HK-2 (cell line): ENCODE data around the gene ABCC6.

Experiments used
- DNase-seq: peaks from one replicate; pipeline ENCODE4 v3.0.0-alpha.2; 2018; ENCODE audit not compliant: unreplicated experiment

Gene ABCC6

GRCh38 chr16:16141784-16142396 lies 81.4 kb downstream of the ABCC6 start:
- no peak for DNase-seq

DNA sequence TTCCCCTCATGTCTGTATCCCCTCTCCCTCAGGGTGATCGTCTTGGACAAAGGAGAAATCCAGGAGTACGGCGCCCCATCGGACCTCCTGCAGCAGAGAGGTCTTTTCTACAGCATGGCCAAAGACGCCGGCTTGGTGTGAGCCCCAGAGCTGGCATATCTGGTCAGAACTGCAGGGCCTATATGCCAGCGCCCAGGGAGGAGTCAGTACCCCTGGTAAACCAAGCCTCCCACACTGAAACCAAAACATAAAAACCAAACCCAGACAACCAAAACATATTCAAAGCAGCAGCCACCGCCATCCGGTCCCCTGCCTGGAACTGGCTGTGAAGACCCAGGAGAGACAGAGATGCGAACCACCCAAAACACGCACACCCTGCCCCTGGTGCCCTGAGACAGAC lies 82.2 kb downstream of the ABCC6 start:
- DNase-seq: no peak

GRCh38 chr16:16140537-16140936 lies 82.8 kb downstream of the ABCC6 start:
- no peak for DNase-seq

- DNase-seq: no peak
Observed at GRCh38 chr16:16139806-16140205, 83.5 kb downstream of the ABCC6 start.

DNA sequence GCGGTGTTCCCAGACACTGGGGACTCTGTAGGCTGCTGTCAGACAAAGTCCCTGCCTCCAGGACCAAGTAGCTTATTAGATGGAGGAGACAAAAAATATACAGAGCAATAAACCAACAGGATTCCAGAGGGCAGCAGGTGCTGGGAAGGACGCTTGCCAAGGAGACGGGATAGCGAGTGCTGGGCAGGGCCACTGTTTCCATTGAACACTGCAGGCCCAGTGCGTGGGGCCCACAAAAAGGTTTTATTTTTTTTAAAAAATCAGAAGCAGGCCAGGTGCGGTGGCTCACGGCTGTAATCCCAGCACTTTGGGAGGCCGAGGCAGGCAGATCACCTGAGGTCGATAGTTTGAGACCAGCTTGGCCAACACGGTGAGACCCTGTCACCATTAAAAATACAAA lies 84.2 kb downstream of the ABCC6 start:
- DNase-seq: no peak

DNA sequence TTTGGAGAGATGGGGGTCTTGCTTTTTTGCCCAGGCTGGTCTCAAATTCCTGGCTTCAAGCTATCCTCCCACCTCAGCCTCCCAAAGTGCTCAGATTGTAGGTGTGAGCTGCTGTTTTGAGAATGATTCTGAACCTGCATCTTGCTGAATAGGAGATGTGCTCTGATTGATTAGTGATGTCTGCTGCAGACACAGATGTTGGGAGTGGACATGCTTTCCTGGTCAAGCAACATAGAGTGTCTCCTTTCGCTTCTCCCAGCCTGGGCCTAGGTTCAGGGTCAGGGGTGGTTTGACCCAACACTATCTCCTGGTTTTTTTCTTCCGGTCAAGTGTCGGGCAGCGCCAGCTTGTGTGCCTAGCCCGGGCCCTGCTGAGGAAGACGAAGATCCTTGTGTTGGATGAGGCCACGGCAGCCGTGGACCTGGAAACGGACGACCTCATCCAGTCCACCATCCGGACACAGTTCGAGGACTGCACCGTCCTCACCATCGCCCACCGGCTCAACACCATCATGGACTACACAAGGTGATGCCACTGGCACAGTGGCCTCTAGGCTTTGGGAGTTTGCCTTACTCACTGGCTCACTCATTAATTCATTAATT lies 85.2 kb downstream of the ABCC6 start:
- no peak for DNase-seq

GRCh38 chr16:16137110-16137509 lies 86.2 kb downstream of the ABCC6 start:
- DNase-seq: no peak

GRCh38 chr16:16136588-16136987 lies 86.7 kb downstream of the ABCC6 start:
- no peak for DNase-seq

DNA sequence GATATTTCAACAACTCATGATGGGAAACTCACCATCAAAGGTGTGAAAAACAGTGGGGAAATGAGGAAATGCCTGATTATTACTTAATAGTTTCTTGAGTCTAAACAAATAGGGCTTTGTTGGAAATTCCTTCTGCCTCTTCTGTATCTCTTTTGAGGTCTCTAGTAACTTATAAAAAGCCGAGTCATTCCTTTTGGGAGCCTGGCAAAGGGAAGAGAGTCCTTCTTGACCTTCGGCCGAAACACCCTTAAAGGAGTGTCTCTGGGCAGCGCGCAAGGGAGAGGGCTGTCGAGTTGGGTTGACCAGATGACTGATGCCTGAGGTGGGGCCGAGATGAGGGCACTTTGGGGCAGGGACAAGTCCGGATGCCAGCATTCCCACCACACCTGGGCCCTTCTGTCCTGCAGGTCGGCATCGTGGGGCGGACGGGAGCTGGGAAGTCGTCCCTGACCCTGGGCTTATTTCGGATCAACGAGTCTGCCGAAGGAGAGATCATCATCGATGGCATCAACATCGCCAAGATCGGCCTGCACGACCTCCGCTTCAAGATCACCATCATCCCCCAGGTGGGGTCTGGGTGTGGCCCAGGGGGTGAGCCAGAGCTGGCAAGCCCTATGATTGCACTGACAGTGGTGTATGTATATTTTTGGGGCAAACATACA lies 89.2 kb downstream of the ABCC6 start:
- no peak for DNase-seq

- no peak for DNase-seq
Observed at GRCh38 chr16:16131659-16132058, 91.6 kb downstream of the ABCC6 start.

- no peak for DNase-seq
Observed at GRCh38 chr16:16131204-16131603, 92.1 kb downstream of the ABCC6 start.

- DNase-seq: peak; percentile 68
Observed at GRCh38 chr16:16127469-16128116, 95.7 kb downstream of the ABCC6 start.

- DNase-seq: no peak
Observed at GRCh38 chr16:16126896-16127295, 96.4 kb downstream of the ABCC6 start.

DNA sequence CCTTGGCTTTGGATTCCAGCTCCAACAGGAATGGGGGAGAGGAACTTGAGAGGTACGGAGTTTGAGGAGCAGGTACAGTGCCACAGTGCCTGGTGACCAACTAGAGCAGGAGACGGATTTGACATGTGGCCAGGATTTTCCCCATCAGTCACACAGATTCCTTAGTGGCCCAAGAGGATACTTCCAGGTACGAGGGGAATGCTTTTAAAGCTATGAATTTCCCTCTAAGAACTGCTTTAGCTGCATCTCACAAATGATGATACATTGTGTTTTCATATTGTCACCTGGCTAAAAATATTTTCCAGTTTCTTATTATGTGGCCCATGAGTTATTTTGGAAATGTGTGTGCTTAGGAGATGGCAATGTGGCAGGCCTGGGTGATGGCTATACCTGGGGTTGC lies 98.3 kb downstream of the ABCC6 start:
- no peak for DNase-seq

DNA sequence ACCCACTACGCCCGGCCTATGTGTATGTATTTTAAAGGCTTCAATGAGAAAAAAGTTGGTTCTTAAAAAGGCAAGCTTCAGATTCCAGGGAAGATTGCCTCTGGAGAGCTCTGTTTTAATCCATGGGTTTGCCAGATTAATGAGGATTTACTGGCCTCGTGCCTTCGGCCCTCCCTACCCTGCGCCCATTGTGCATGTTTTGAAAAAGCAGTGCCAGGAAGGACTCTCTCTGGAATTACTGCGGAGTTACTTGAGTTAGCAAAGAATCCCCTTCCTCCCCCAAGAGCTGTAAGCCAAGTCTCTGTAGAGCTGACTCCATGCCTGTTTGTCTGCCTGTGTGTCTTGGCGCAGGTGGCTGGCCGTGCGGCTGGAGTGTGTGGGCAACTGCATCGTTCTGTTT lies 98.9 kb downstream of the ABCC6 start:
- no peak for DNase-seq

- no peak for DNase-seq
Observed at GRCh38 chr16:16122264-16122663, 101.0 kb downstream of the ABCC6 start.

- DNase-seq: no peak
Observed at GRCh38 chr16:16121185-16121727, 102.0 kb downstream of the ABCC6 start.

DNA sequence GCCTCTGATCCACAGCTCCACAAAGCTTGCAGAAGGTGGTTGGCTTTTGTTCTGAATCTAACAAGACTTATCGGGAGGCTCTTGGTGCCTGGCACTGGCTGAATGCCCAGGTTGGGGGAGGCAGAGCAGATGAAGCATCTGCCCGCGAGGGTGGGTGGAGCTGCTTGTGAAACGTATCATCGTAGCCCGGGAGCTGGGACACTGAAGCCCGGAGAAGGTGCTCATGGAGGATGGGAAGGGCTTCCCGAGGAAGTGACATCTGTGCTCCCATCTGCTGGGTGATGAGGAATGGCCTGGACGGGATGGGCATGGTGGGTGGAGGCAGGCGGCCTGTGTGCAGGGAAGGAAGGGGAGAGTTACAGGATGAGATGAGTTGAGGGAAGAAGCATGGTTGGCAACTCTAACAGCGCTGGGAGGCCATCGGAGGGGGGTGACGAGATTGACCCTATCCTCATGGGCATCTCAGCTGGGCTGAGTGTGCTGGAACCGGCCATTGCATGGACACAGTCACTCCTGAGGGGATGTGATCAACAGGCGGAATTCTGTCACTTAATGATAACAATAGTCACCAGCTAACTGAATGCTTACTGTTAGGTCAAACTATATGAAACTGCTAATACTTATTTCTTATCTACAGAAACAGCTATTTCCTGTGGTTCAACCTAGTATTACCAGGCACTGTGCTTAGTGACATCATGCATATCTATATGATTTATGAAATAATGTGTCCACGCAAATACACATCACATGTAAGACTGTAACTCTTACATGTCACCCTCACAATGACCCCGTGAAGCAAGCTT lies 102.7 kb downstream of the ABCC6 start:
- no peak for DNase-seq

GRCh38 chr16:16120044-16120381 lies 103.3 kb downstream of the ABCC6 start:
- no peak for DNase-seq

GRCh38 chr16:16118337-16118736 lies 105.0 kb downstream of the ABCC6 start:
- DNase-seq: no peak

DNA sequence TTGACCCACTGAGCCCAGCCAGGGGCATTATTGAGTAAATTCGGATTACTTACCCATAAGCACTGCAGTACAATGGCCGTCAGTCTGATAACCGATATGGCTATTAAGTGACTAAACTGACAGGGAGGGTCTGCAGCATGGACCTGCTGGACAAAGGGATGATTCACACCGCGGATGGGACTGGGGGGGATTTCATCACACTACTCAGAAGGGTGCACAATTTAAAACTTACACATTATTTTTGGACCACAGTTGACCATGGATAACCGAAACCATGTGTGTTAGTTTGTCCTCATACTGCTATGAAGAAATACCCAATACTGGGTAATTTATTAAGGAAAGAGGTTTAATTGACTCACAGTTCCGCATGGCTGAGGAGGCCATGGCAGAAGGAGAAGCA lies 106.5 kb downstream of the ABCC6 start:
- DNase-seq: no peak

DNA sequence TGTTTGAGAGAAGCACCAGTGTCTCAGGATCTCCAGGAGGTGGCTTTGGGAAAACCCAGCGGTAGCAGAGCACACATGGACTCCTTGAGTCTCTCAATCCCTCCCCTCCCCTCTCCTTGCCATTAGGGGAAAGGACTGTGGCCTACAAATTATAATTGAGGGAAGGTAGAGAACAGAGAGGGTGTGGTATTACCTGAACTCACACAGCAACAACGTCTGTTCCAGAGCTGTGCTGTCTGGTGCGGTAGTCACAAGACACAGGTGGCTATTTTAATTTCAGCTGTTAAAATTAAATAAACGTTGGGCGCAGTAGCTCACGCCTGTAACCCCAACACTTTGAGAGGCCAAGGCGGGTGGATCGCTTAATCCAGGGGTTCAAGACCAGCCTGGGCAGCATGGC lies 110.2 kb downstream of the ABCC6 start:
- no peak for DNase-seq
